Stomach (tissue), 9 donors: ENCODE results near the gene TBCK. TPM values are rescaled to one million over a fixed set of nuclear protein-coding genes. Genes with fewer than 3 reads are reported as not detected.

Experiments used
- DNase-seq, 2 donors: peaks; one replicate each; pipeline versions ENCODE4 v3.0.0 to v3.0.0-alpha.2; 2013 to 2019
- H3K27ac ChIP-seq, 5 donors: fragments of 200-600 bp in 4 of 5; sonication (generic) in 4 of 5; one replicate each; pipeline ENCODE4 v1.5.1; 2013 to 2019; ENCODE audit warnings: mild to moderate bottlenecking in 1 of 5, moderate library complexity in 1 of 5
- H3K27me3 ChIP-seq, 3 donors: fragments of 200-600 bp; sonication (generic); one replicate each; pipeline ENCODE4 v1.5.1; 2017 to 2019; ENCODE audit warnings: mixed run types in 1 of 3
- H3K36me3 ChIP-seq, 4 donors: fragments of 200-600 bp; sonication (generic); 1 replicate in 3 of 4; 2 replicates in 1 of 4; pipeline ENCODE4 v1.5.1; 2016 to 2019
- H3K4me1 ChIP-seq, 4 donors: fragments of 200-600 bp; sonication (generic); one replicate each; pipeline ENCODE4 v1.5.1; 2016 to 2019
- H3K4me3 ChIP-seq, 4 donors: fragments of 200-600 bp; sonication (generic) in 3 of 4; one replicate each; pipeline ENCODE4 v1.5.1; 2016 to 2019; ENCODE audit warnings: mild to moderate bottlenecking in 1 of 4
- H3K9me3 ChIP-seq, 4 donors: fragments of 200-600 bp; sonication (generic); one replicate each; pipeline ENCODE4 v1.5.1; 2016 to 2019
- EP300 ChIP-seq: sonication (generic); formaldehyde crosslinking; IDR thresholded peaks from one replicate; pipeline ENCODE4 v1.6.1; 2017; ENCODE audit warnings: antibody characterized with exemption
- POLR2A ChIP-seq, 4 donors: fragments of 450-650 bp; IDR thresholded peaks; one replicate each; pipeline ENCODE4 v1.6.1; 2016; ENCODE audit warnings: antibody characterized with exemption in 4 of 4, control low read depth in 2 of 4, mild to moderate bottlenecking in 1 of 4, moderate library complexity in 1 of 4
- POLR2AphosphoS5 ChIP-seq, 3 donors: sonication (generic); formaldehyde crosslinking; IDR thresholded peaks; one replicate each; pipeline ENCODE4 v1.6.1; 2016; ENCODE audit warnings: antibody characterized with exemption in 3 of 3
- WGBS, 5 donors: extraction: QIAGEN DNeasy Blood & Tissue Kit in 3 of 5; methylation state at CpG; one replicate each; pipeline versions ENCODE4 v1.1.5 to v1.1.7; 2013 to 2018; 5-methylcytosine and 5-hydroxymethylcytosine counted together
- intact Hi-C: fragments of 100-400 bp; cut with DNase I; formaldehyde crosslinking; loops from one replicate; pipeline ENCODE4 v1.15.1; 2023; ENCODE audit warnings: low total_unique reads
- polyA plus RNA-seq, 3 donors: library from polyadenylated mRNA; stranded (reverse); fragments of 200-250 nt; gene quantifications; one replicate each; pipeline ENCODE4 v1.2.3, GENCODE V29; 2013
- total RNA-seq, 5 donors: library from RNA; depleted of rRNA; stranded (reverse); fragments of >200 nt; gene quantifications; one replicate each; pipeline versions ENCODE4 v1.1.0 to v1.2.3, GENCODE V29; 2014 to 2016
- TF ChIP-seq, protein P1 (sequence below), 7 experiments: fragments of 450-650 bp in 4 of 7; fragments of 200-600 bp in 3 of 7; sonication (generic) in 3 of 7; IDR thresholded peaks; one replicate each; pipeline ENCODE4 v1.5.1; 2016 to 2019; ENCODE audit warnings: antibody characterized with exemption in 7 of 7, control low read depth in 2 of 7, mild to moderate bottlenecking in 1 of 7
- donor health status: healthy with polysubstance abuse.
- donor health status: Bipolar disorder and iron deficiency.
- donor health status: healthy.

Gene TBCK
- total and polyA plus RNA-seq, 8 donors: 3.2 to 140 (median 28.0) TPM

DNA sequence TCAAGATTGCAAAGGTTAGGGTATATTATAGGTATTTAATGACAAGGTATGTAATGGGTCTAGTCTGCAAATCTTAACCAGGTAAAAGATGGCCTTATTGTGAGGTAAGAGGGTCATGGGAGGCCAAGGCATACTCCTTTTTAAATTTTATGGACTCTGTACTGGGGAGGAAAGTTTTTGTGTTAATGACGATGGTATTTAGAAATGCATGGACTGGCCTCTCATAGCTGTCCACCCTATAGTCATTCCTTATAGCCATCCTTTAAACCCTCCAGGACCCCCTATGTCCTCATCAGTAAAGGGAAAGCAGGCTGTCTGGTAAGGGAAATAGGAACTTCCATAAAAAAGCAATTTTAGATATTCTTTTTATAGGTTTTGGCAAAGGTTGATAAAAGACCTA is 1.8 kb upstream of the TBCK start:
- peak overlapping the region in 2 of 4 donors; percentile 86 to 88 for H3K4me3 ChIP-seq
- TF ChIP-seq POLR2AphosphoS5 (IDR thresholded peaks at IDR 0.05) (no peak), EP300 (no peak), POLR2A (IDR thresholded peaks at IDR 0.05) (no peak)
- TF ChIP-seq, protein P1, sequence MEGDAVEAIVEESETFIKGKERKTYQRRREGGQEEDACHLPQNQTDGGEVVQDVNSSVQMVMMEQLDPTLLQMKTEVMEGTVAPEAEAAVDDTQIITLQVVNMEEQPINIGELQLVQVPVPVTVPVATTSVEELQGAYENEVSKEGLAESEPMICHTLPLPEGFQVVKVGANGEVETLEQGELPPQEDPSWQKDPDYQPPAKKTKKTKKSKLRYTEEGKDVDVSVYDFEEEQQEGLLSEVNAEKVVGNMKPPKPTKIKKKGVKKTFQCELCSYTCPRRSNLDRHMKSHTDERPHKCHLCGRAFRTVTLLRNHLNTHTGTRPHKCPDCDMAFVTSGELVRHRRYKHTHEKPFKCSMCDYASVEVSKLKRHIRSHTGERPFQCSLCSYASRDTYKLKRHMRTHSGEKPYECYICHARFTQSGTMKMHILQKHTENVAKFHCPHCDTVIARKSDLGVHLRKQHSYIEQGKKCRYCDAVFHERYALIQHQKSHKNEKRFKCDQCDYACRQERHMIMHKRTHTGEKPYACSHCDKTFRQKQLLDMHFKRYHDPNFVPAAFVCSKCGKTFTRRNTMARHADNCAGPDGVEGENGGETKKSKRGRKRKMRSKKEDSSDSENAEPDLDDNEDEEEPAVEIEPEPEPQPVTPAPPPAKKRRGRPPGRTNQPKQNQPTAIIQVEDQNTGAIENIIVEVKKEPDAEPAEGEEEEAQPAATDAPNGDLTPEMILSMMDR (IDR thresholded peaks at IDR 0.05): no peak
- 71 to 87% (median 83%) methylated on average over 1 of the region's 1 CpG for WGBS, 5 donors

DNA sequence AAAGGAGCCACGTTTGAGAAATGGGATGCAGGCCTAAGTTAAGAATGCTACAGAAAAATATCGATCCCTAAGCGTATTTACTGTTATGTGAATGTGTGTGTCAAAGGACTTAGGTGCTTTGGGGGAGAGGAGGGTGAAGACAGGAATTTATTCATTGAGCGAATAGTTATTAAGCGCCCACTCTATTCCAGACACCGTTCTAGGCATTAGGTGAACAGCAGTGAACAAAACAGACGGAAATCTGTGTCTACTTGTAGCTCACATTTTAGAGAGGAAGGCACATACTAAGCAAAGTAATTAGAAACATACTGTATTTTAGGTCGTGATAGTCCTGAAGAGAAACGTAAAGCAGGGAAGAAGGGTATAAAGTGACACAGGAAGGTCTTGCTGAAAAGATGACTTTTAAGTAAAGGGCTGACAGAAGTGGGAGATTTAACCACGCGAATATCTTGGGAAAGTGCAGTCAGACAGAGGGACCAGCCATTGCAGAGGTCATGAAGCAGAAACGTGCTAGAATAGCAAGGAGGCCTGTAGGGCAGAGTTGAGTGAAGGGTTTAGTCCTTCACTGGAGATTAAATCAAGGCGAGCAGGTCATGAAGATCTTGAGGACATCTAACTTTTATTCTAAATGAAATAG is 882 bp upstream of the TBCK start:
- H3K4me3 ChIP-seq: peak overlapping the region; percentile 82 to 88 (median 86)
- H3K27ac ChIP-seq: peak overlapping the region; percentile 86 to 97 (median 96)
- WGBS, 5 donors: 1 to 4% (median 3%) methylated on average over 13 of the region's 13 CpGs
- peaks cover 26 to 63% (median 42%) of the 10 kb centered on the region in 4 donors for H3K4me1 ChIP-seq
- H3K36me3 ChIP-seq: peaks cover 8 to 12% (median 11%) of the 10 kb centered on the region in 4 donors
- DNase-seq: peak in 1 of 2 donors; percentile 40
- intact Hi-C loops: no loop called here
- TF ChIP-seq POLR2AphosphoS5 (IDR thresholded peaks at IDR 0.05) (no peak), EP300 (no peak), POLR2A (IDR thresholded peaks at IDR 0.05) (no peak)
- TF ChIP-seq, protein P1 (IDR thresholded peaks at IDR 0.05): no peak
- H3K27me3 ChIP-seq: no peaks in the 10 kb centered on the region
- H3K9me3 ChIP-seq: no peaks in the 10 kb centered on the region

More for the DNA sequence above, 1.8 kb upstream of the TBCK start:
- peaks cover 8 to 12% (median 11%) of the 10 kb centered on the region in 4 donors for H3K36me3 ChIP-seq
- no peaks in the 10 kb centered on the region for H3K27me3 ChIP-seq
- no peaks in the 10 kb centered on the region for H3K9me3 ChIP-seq
- no peak overlapping the region for H3K27ac ChIP-seq
- intact Hi-C loops: no loop called here
- H3K4me1 ChIP-seq: peaks cover 26 to 72% (median 46%) of the 10 kb centered on the region in 4 donors
- no peak for DNase-seq

DNA sequence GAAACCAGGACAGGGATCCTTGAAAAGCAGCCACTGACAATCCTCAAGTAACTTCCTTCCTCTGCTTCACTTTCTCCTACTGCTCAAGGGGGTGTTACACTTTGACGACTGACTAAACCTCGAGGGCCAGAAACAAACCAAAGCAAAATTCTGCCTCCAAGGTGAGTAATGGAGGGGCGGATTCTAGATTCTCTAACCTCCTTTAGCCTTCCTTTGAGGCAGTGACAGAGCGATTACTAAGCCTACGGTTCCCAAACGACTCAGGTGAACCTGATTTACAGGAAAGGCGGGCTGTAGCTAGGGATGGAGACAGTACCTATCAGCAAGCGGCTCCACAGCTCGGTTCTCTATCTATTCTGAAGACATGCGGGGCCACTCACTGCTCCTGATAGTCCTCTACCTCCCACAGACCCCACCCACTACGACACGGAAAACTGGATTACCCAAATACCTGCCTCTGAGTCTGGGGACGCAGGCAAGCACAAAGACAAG is 487 bp downstream of the TBCK start:
- no peaks in the 10 kb centered on the region for H3K9me3 ChIP-seq
- peaks cover 0 to 2% (median under 1%) of the 10 kb centered on the region in 4 donors for H3K36me3 ChIP-seq
- no peaks in the 10 kb centered on the region for H3K27me3 ChIP-seq
- peak overlapping the region; percentile 86 to 97 (median 96) for H3K27ac ChIP-seq
- intact Hi-C loops: no loop called here
- TF ChIP-seq POLR2AphosphoS5 (IDR thresholded peaks at IDR 0.05) (no peak), EP300 (no peak), POLR2A (IDR thresholded peaks at IDR 0.05) (no peak)
- TF ChIP-seq, protein P1 (IDR thresholded peaks at IDR 0.05): no peak
- peak overlapping the region; percentile 82 to 88 (median 86) for H3K4me3 ChIP-seq
- H3K4me1 ChIP-seq: peaks cover 26 to 54% (median 41%) of the 10 kb centered on the region in 4 donors
- DNase-seq: peak in 1 of 2 donors; percentile 76
- WGBS, 5 donors: 0 to 1% (median 0%) methylated on average over 13 of the region's 13 CpGs

DNA sequence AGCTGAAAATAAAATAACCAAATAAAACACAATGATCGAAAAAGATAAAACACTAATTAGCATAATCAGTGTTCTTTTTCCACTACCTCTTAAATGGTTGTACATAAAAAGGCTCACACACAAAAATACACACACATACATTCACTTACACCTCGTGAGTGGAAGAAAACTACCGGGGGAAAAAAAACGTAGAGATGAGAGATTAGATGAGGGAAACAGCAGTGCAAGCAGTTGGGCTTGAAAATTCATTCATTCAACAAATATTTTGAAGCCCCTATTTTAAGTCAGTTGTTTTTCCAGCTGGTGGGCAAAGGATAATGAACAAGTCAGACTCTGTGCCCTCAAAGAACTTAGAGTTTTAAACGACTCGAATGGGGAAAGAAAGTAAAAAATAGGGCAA is 1.0 kb downstream of the TBCK start:
- peak overlapping the region; percentile 82 to 88 (median 86) for H3K4me3 ChIP-seq
- WGBS, 5 donors: 21 to 30% (median 28%) methylated on average over 6 of the region's 6 CpGs
- TF ChIP-seq EP300: no peak
- TF ChIP-seq POLR2A (IDR thresholded peaks at IDR 0.05): no peak
- TF ChIP-seq, protein P1 (IDR thresholded peaks at IDR 0.05): no peak
- no peak for TF ChIP-seq POLR2AphosphoS5 (IDR thresholded peaks at IDR 0.05)
- no peaks in the 10 kb centered on the region for H3K27me3 ChIP-seq
- no peaks in the 10 kb centered on the region for H3K36me3 ChIP-seq
- peak overlapping the region in 4 of 5 donors; percentile 94 to 97 (median 96) for H3K27ac ChIP-seq
- DNase-seq: no peak
- intact Hi-C loops: no loop called here
- no peaks in the 10 kb centered on the region for H3K9me3 ChIP-seq
- H3K4me1 ChIP-seq: peaks cover 26 to 54% (median 41%) of the 10 kb centered on the region in 4 donors
